H1 (cell line): Measurements from ENCODE around the gene STX8. TPM values are rescaled to one million over a fixed set of nuclear protein-coding genes. Genes with fewer than 3 reads are reported as not detected.

ENCODE experiments used
- CEBPB ChIP-seq: IDR thresholded peaks from 2 replicates; pipeline ENCODE4 v1.6.1; 2012; ENCODE audit warnings: low read depth, low read length
- CHD7 ChIP-seq: fragments of 300-600 bp; sonication (generic); IDR thresholded peaks from 2 replicates; pipeline ENCODE4 v1.7.1; 2012; ENCODE audit warnings: low read length, moderate library complexity, mild to moderate bottlenecking, inconsistent platforms; ENCODE audit not compliant: insufficient replicate concordance
- EGR1 ChIP-seq: IDR thresholded peaks from 2 replicates; pipeline ENCODE4 v1.6.1; 2011; ENCODE audit warnings: low read depth, low read length, borderline replicate concordance
- FOSL1 ChIP-seq: IDR thresholded peaks from 2 replicates; pipeline ENCODE4 v1.6.1; 2011; ENCODE audit warnings: mild to moderate bottlenecking, low read depth, low read length, moderate library complexity; ENCODE audit not compliant: insufficient read depth
- KDM4A ChIP-seq: IDR thresholded peaks from one replicate; pipeline ENCODE4 v1.7.1; 2012; ENCODE audit warnings: low read depth, mild to moderate bottlenecking, moderate library complexity, low read length, inconsistent platforms; ENCODE audit not compliant: severe bottlenecking
- SP1 ChIP-seq: IDR thresholded peaks from 2 replicates; pipeline ENCODE4 v1.6.1; 2011; ENCODE audit warnings: low read depth, low read length
- TBP ChIP-seq: IDR thresholded peaks from 2 replicates; pipeline ENCODE4 v1.6.1; 2011; ENCODE audit warnings: low read depth, low read length, improper control_type of control experiment
- USF2 ChIP-seq: IDR thresholded peaks from 2 replicates; pipeline ENCODE4 v1.6.1; 2011; ENCODE audit warnings: low read length, improper control_type of control experiment
- polyA plus RNA-seq, 7 experiments: library from polyadenylated mRNA; depleted of rRNA in 3 of 7; stranded (reverse) in 5 of 7; unstranded in 2 of 7; fragments of >200 nt in 5 of 7; fragments of 200-250 nt in 2 of 7; gene quantifications; 1 replicate in 5 of 7; 2 replicates in 1 of 7; 4 replicates in 1 of 7; pipeline versions ENCODE4 v1.2.1 to v1.2.3, GENCODE V29; 2011 to 2013; ENCODE audit warnings: missing spikeins in 2 of 7, mixed read lengths in 2 of 7
- total RNA-seq: library from RNA; stranded (reverse); fragmentation: NEBNext Ultra II Directional; extraction: Animal tissue kit (Norgen Biotek cat#: 25700); gene quantifications from 2 replicates; pipeline ENCODE4 v1.2.1, GENCODE V29; 2021

Gene STX8
- total and polyA plus RNA-seq, 2 of the 8 experiments (the other 6 are each of a cell fraction or from before 2014, with no cell fraction given) = 22.8 to 42.5 TPM

- no peak for TF ChIP-seq CHD7
- TF ChIP-seq EGR1 = no peak
- no peak for TF ChIP-seq TBP
- no peak for TF ChIP-seq USF2
- TF ChIP-seq KDM4A = no peak
- TF ChIP-seq FOSL1 = no peak
- TF ChIP-seq SP1 = no peak
- TF ChIP-seq CEBPB = no peak
Measured at GRCh38 chr17:9431620-9432019, 144.0 kb downstream of the STX8 start (continued).
